GM18517 (cell line): ENCODE measurements around the gene ARFGAP1.
"Not testable (repeated sequence)": the region's sequence is repeated elsewhere in the genome, so short reads cannot be mapped to it uniquely, and the experiment has no call there.

Experiments used
- ATAC-seq: cut with Tn5 transposase; IDR thresholded peaks from one replicate; pipeline ENCODE4 v1.9.1; 2021; ENCODE audit warnings: mild to moderate bottlenecking, moderate library complexity; ENCODE audit not compliant: unreplicated experiment

The ARFGAP1 gene

DNA sequence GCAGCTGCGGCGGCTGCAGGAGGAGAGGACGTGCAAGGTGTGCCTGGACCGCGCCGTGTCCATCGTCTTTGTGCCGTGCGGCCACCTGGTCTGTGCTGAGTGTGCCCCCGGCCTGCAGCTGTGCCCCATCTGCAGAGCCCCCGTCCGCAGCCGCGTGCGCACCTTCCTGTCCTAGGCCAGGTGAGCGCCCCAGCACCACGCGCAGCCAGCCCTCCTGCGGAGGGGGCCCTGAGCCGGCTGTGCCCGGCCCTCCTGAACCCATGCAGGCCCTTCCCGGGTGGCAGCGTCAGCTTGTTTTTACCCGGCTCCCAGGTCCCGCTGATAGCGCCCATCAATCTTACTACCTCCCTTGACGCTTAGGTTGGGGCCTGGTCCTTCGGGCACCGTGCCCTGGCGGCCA lies 33.2 kb upstream of the ARFGAP1 start:
- no peak for ATAC-seq

DNA sequence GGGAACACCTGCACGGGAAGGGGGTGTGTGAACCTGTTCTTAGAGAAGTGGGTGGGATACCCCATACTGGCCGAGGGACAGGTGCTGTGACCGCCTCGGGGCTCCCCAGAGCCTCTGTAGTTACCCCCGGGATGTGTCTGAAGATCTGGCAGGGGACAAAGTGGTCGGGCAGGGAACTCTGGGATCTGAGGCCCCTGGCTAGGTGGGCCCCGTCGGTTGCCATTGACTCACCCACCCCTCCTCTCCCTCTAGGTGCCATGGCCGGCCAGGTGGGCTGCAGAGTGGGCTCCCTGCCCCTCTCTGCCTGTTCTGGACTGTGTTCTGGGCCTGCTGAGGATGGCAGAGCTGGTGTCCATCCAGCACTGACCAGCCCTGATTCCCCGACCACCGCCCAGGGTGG lies 32.6 kb upstream of the ARFGAP1 start:
- ATAC-seq: no peak

DNA sequence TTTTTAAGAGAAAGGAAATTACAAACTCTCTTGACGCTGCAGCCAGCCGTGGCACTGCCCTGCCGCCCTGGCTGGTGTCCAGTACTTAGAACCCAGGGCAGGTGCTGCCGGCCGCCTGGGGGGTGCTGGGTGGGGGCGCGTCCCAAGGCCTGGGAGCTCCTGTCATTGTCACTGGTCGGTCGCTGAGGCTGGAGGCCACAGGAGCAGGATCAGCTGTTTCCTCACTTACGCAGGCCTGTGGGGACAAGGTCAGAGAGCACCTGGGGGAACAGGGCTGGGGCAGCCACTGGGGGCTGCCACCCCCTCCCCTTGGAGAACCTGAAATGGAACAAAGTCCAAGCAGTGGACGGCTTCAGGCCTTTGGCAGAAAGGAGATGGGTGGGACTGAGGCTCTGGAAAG lies 31.3 kb upstream of the ARFGAP1 start:
- ATAC-seq: no peak

DNA sequence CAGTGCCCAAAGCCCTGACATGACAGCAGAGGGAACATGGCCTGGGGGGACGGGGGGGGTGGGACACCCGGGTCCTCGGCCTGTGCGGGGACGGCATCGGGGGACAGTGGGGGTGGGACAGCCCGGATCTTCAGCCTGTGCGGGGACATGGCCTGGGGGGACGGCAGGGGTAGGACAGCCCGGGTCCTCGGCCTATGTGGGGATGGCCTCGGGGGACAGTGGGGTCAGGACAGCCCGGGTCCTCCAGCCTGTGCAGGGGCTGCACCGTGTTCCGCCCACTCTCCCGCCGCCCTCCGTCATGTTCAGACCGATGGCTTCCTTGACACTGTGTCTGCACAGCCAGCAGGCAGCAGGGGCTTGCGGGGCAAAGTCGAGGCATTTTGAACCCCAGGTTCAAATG lies 29.9 kb upstream of the ARFGAP1 start:
- no peak for ATAC-seq

DNA sequence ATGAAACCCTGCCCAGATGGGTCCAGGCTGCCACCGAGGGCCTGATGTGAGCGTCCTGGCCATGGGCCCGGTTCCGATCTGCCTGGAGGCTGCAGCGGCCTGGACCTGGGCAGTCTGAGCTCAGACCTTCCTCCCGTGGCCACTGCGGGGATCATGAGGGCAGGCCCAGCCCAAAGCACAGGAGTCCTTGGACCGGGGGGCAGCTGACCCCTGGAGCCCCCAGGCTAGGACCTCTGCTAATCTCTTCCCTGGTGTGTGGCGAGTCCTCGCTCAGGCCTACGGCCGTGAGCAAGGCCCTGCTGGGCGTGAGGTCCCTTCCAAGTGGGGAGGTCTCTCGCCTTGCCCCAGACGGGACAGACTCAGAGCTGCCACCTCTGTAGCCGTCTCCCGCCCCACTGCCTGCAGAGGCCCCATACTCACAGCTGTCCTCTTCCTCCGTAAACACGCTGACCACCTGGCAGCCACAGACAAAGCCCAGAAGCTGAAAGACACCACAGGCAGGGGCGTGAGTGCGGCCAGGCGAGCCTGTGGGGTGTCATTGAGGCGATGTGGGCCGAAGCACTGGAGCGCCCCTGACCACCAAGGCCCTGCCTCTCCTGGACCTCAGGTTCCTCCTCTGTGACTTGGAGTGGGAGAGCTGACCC lies 28.9 kb upstream of the ARFGAP1 start:
- ATAC-seq: no peak

DNA sequence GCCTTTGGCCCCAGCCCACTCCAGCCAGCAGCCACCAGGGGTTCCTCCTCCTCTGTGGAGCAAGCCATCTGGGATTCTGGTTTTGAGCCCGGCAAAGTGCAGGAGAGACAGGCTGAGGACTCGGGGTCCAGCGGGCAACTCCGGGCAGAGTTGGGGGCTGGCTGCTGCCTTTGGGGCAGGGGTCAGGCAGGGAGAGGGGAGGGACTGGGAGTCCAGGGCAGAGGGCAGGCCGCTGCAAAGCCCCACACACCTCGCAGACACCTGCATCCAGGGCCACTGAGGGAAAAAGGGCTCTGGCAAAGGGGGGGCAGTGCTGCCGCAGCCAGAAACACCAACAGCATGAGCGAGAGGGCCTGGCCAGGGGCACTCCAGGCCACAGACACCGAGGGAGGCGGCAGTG lies 28.1 kb upstream of the ARFGAP1 start:
- ATAC-seq: no peak

DNA sequence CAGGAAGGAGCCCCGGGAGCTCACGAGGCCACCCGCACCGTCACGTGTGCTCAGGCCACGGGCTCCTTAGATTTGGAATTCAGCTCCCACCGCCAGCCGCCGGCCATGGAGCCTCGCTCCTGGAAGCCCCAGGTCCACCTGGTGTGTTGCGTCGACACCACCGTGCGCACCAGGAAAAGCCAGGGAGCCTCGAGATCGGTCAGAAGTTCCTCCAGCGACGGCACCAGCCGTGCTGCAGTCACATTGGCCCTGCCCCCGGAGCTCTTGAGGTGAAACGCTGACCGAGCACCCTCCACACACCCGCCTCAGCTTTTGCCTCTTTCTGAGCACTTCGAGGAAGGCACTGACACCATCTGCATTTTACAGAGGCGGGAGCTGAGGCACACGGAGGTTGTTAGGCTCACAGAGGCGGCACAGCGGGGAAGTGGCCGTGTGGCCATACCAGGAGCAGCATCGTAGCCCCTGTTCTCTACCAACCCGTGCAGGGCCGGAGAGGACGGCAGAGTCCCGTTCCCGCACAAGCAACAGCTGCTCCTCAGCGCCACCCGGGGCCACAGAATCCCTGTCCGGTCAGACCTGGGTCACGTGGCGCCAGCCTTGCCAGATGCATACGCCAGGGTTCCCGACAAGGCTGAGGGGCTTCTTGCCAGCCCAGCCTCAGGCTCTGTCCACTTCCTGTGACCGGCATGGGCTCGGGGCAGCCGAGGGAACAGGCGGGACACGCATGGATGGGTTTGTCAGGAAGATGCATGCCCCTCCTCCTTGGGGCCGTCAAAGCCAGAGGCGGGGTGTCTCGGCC lies 25.9 kb upstream of the ARFGAP1 start:
- ATAC-seq: no peak

DNA sequence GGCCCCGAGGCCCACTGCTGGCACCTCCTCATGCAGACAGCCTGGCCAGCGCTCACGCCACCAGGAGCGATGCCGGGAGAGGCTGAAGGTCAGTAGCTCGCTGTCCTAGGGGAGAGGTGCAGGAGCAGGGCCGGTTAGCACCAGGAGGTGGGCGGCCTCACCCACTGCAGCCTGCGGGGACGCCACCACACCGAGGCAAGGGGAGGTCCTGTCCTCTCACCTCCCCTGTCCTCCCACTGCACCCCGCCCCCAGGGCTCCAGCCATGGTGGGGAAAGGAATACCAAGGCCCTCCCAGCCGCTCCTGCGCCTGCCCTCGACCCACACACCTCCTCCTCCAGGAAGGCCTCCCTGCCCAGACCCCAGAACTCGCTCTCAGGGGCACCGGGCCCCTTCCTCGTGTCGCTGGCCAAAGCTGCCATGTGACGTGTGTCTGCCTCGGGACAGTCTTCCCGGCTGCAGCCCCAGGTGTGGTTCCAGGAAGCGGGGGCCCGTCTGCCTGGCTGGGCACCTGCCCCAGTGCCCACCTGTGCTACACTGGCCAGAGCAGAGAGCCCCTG lies 24.9 kb upstream of the ARFGAP1 start:
- ATAC-seq: no peak

DNA sequence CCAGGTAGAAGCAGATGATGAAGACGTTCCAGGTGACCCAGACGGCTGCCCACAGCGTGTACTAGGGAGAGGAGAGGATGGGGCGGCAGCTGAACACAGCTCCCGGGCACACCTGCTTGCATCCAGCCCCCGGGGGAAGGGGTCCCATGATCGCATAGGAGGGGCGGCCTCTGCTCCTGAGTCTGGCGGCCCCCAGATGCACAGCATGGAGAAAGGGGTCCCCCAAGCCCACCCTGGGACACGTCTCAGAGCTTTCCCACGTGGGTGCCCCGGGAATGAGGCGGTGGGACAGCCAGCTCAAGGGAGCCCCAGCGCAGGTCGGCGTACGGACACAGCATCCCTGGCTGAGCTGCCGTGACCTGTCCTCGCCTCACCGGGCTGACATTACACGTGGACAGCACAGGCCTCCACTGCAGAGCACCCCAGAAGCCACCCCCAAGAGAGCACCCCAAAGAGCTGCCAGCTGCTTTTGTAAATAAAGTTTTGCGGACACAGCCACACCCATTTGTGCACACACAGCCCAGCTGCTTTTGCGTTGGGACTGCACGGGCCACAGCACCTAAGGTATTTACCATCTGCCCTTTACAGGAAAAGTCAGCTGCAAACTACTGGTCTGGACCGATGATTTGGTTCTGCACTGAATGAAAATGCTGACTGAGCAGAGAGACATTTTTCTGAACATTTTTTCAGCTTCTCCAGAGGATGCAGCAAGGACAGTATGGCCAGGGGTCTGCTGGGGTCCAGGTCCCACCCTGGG lies 23.6 kb upstream of the ARFGAP1 start:
- no peak for ATAC-seq

DNA sequence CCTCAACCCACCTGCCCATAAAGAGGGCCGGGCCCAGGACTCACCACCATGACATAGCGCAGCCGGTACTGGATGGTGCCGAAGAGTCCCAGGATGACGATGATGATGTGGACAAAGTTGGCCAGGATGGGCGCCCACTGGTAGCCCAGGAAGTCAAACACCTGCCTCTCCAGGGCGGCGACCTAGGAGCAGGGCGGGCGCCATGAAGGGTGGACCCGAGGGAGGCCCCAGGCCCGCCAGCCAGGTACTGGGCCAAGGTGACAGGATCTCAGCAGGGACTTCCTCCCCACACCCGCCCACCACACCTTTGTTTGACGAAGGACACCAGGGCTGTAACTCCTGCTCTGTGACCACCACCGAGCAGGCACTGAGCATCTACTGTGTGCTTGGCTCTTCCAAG lies 22.7 kb upstream of the ARFGAP1 start:
- no peak for ATAC-seq

DNA sequence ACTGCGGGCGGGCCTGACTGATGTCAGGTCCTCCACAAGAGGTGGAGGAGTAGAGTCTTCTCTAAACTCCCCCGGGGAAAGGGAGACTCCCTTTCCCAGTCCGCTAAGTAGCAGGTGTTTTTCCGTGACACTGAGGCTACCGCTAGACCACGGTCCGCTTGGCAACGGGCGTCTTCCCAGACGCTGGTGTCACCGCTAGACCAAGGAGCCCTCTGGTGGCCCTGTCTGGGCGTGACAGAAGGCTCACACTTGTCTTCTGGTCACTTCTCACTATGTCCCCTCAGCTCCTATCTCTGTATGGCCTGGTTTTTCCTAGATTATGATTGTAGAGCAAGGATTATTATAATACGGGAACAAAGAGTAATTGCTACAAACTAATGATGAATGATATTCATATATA lies 21.3 kb upstream of the ARFGAP1 start:
- ATAC-seq: not testable (repeated sequence)

DNA sequence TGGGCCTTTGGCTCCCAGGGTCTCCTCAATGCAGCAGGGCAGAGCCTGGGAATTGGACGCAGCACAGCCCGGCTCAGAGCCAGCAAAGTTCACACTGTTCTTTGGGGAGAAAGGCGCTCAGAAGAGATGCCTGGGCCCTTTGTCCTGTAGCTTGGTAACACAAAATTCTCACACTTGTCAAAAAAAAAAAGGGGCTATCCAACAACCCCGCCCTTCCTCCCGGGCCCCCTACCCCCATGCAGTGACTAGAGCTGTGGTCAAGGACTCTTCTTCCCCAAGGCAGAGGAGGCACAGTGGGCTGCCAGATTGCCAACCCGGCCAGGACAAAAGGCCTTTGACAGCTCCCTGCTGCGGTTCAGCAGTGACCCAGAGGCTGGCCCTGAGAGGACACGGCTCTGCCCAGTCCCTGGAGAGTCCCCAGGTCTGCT lies 20.3 kb upstream of the ARFGAP1 start:
- ATAC-seq: no peak

DNA sequence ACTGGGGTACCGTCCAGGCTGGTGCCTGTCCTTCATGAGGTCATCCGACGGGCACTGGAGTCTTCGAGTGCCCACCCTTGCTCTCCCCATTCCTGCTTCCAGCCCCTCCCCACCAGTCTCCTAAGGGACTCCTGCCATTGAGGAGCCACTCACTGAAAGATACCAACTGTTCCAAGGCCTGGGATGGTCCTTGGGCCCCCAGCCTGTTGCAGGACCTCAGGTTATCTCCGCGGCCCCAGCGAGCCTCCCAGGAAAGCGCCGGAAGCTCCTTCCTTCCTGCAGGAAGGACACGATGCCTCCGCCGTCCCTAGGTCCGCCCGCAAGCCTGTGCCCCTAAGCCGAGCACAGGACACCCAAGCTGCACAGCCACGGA lies 19.6 kb upstream of the ARFGAP1 start:
- no peak for ATAC-seq

DNA sequence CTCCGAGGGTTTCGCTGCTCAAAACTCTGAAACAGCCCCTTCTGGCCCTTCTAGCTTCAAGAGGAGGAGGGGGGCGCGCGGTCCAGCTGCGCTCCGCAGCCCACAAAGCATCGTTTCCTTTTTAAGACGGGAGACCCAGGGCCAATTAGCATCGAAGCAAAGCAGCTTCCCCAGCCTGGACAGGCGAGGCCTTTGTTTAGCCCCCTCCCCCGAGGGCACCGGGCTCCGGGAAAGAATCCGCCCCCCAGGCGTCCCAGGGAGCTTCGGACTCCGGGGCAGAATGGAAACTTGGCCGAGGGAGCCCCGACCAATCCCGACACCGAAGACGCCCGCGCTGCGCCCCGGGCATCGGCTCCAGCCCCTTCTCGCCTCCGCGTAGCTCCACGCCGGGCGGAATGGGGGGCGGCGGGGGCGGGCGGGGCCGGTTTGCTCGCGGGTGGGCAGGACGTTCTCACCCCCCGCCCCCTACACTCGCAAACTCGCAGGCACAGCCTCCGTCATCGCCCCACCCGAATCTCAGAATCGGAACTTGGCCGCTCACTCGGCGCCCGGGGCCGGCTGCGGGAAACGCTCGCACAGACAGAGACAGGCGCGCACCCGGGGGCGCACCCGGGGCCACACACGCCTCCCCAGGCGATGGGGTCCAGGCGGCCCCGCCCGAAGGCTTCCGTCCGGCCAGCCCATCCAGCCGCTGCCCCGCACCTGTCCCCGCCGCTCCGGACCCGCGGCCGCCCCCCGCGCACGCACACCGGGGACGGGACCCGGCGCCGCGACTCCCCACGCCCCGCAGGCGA lies 19.0 kb upstream of the ARFGAP1 start:
- ATAC-seq: no peak

DNA sequence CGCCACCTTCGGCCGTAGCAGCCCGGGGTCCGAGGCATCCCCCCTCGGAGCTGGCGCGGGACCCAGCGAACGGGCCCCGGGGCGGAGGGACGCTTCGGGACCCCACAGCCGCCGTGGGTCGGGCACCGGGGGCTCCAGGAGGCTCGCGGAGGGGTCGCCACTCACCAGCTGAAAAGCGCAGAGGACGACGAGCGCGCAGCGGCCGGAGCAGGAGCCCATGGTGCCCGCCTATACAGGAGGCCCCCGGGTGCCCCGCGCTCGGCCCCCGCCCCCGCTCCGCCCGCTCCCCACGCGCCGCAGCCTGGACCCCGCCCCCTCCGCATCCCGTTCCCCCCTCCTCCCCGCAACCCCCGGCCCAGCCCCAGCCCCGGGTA lies 18.4 kb upstream of the ARFGAP1 start, which contains the start of gene NKAIN4:
TSS of gene NKAIN4 (minus strand) at position 232 of the 374 bp plus-strand sequence. CDS start at position 219, 13 bp downstream.
- no peak for ATAC-seq

DNA sequence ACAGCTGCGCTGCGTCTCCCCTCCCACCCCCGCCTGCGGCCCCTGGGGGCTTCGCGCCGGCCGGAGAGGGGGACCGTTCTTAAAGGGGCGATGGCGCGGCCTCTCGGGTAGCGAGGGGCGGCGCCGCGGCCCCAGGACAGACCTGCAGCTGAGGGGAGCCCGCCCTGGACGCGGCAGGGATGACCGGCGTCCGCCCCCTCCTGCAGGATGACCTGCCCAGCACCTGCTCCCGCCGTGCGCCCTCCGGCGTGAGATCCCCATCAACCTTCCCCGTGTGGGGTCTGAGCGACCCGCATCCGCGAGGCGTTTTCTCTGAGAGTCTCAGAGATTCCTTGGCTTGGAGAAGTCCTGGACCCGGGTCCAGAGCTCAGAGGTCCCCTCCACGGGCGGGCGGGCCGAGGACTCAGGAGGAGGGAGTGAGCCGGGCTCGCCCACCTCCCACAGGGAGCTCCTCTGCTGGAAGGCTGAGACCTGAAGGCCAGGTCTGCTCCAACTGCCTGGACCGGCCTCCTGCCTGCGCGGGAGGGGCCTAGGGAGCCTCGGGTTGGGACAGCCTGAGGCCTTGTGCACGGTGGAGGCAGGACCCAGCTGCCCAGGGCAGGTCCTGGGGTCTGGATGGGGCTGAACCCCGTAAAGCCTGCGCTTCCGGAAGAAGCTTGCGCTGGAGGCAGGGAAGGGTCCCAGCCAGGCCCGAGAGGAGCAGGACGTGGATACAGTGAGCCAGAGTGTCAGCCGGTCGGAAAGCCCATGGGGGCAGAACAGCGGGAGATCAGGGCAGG lies 17.8 kb upstream of the ARFGAP1 start:
- ATAC-seq: no peak

DNA sequence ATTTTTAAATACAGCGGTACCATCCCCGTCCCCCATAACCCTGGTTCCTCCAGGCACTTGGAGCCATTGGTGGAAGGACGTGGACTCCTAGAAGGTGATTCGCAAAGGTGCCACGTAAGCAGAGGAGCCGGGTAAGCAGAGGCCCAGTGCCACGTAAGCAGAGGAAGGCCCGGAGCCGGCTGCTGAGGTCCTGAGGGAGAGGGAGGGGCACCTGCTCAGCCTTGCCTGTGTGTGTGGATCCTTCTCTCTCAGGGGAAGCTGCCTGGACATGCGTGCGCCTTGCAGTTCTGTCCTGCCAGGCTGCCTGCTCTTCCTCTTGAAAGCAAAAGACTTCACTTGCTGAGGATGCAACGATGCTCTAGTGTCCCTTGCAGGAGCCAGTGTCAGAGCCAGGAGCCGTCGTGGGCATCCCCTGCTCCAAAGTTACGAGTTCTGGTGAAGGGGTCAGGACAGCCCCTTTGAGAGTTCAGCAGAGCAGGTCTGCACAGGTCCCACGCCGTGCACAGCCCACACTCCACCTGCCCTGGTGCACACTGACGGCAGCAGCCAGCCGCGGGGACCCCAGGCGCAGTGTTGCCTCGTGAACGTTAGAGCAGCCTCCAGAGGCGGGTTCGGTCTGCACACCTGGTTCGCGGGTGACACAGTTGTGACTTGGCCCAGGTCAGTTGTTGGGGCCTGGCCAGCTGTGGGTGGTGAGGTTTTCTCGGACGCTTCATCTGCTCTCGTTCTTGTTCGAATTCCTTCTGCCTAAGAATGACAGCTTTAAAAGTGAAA lies 16.5 kb upstream of the ARFGAP1 start:
- ATAC-seq: no peak

DNA sequence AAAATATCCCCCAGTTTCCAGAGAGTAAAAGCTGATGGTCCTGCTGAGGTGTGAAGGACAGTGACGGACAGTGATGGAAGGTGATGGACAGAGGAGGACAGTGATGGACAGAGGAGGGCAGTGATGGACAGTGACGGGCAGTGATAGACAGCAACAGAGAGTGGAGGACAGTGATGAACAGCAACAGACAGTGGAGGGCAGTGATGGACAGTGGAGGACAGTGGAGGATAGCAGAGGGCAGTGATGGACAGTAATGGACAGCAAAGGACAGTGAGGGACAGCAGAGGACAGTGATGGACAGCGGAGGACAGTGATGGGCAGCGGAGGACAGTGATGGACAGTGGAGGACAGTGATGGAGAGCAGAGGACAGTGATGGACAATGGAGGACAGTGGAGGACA lies 15.7 kb upstream of the ARFGAP1 start:
- no peak for ATAC-seq

DNA sequence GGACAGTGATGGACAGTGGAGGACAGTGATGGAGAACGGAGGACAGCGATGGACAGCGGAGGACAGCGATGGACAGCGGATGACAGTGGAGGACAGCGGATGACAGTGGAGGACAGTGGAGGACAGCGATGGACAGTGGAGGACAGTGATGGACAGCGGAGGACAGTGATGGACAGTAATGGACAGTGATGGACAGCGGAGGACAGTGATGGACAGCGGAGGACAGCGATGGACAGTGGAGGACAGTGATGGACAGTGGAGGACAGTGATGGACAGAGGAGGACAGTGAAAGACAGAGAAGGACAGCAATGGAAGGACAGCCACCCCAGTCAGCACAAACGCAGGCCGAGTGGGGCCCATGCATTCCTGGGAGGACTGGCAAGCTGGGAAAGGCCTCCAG lies 15.0 kb upstream of the ARFGAP1 start:
- no peak for ATAC-seq
